ENCODE results near the gene TSPAN18.

GRCh38 chr11:44732564-44732963, 5.8 kb downstream of the TSPAN18 start:
- TF ChIP-seq CTCF (IDR thresholded peaks at IDR 0.05), result no peak
- no peak for TF ChIP-seq POLR2A (IDR thresholded peaks at IDR 0.05)

Data from thyroid gland (tissue), 4 donors.